PFSK-1 (cell line): Measurements from ENCODE around the gene DAB1.

Source experiments
- FOXP2 ChIP-seq: optimal IDR thresholded peaks from 2 replicates; pipeline ENCODE3; 2011; ENCODE audit warnings: borderline replicate concordance, control low read depth, inconsistent platforms; ENCODE audit not compliant: insufficient read depth; ENCODE audit errors: extremely low read length, extremely low read depth
- POLR2AphosphoS5 ChIP-seq: IDR thresholded peaks from 2 replicates; pipeline ENCODE4 v1.6.1; 2012; ENCODE audit warnings: low read depth, mild to moderate bottlenecking, control low read depth, low read length, moderate library complexity
- SIN3A ChIP-seq: IDR thresholded peaks from 2 replicates; pipeline ENCODE4 v1.6.1; 2012; ENCODE audit warnings: mild to moderate bottlenecking, low read length, moderate library complexity, borderline replicate concordance; ENCODE audit not compliant: insufficient read depth
- TAF1 ChIP-seq: IDR thresholded peaks from 2 replicates; pipeline ENCODE4 v1.6.1; 2012; ENCODE audit warnings: low read length, control low read depth, borderline replicate concordance; ENCODE audit not compliant: insufficient read depth
- TF ChIP-seq, protein P1 (sequence below), 2 experiments: IDR thresholded peaks; 2 replicates each; pipeline versions ENCODE4 v1.6.1 to v1.8.0; 2011 to 2012; ENCODE audit warnings: low read depth in 2 of 2, low read length in 2 of 2, control low read depth in 1 of 2, inconsistent platforms in 1 of 2, mild to moderate bottlenecking in 1 of 2, moderate library complexity in 1 of 2; ENCODE audit not compliant: insufficient read depth in 1 of 2

DNA sequence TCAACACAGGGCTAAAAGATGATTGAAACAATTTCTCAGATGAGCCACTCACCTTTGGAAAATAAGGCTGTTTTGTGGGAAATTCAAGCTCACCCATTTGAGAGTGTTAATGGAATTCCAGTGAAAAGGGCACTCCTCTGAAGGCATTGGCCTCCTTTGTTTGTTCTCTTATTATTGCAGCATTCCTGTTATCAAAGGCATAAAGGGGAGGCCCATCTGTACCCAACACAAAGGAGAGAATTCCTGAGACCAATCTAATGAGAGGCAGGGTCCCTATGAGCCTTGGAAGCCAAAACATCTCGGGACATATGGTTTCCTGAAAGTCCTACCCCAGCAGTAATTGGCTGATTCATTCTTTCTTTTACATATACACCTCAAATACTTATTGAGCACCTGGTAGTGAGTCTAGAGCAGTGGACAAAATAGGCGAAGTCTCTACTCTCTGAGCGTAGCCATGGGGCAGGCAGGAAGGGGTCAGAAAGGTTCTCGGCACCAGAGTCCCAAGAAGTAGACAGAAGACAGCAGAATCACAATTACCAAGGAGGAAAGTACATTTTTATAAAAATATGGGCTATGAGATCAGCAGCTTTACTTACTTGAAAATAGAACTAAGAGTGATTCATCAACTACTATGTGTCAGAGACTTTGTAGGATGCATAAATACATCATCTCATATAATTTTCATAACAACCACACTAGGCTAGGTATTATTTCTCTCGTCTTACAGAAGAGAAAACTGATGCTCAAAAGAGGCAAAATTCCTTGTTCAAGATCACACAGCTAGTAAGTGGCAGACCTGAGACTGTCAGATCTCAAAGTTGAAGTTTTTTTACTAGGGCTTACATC lies 218.7 kb downstream of the DAB1 start:
- TF ChIP-seq, protein P1, sequence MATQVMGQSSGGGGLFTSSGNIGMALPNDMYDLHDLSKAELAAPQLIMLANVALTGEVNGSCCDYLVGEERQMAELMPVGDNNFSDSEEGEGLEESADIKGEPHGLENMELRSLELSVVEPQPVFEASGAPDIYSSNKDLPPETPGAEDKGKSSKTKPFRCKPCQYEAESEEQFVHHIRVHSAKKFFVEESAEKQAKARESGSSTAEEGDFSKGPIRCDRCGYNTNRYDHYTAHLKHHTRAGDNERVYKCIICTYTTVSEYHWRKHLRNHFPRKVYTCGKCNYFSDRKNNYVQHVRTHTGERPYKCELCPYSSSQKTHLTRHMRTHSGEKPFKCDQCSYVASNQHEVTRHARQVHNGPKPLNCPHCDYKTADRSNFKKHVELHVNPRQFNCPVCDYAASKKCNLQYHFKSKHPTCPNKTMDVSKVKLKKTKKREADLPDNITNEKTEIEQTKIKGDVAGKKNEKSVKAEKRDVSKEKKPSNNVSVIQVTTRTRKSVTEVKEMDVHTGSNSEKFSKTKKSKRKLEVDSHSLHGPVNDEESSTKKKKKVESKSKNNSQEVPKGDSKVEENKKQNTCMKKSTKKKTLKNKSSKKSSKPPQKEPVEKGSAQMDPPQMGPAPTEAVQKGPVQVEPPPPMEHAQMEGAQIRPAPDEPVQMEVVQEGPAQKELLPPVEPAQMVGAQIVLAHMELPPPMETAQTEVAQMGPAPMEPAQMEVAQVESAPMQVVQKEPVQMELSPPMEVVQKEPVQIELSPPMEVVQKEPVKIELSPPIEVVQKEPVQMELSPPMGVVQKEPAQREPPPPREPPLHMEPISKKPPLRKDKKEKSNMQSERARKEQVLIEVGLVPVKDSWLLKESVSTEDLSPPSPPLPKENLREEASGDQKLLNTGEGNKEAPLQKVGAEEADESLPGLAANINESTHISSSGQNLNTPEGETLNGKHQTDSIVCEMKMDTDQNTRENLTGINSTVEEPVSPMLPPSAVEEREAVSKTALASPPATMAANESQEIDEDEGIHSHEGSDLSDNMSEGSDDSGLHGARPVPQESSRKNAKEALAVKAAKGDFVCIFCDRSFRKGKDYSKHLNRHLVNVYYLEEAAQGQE (IDR thresholded peaks at IDR 0.05; ENCODE audit: insufficient read depth in 1 of 2, low read depth in 2 of 2, low read length in 2 of 2): no peak
- no peak for TF ChIP-seq TAF1
- no peak for TF ChIP-seq SIN3A
- no peak for TF ChIP-seq POLR2AphosphoS5
- no peak for TF ChIP-seq FOXP2
